HepG2 (cell line): ENCODE results near the gene ARPIN. TPM values are rescaled to one million over a fixed set of nuclear protein-coding genes. Genes with fewer than 3 reads are reported as not detected.

Experiments used
- CCAR2 ChIP-seq: fragments of 200-400 bp; formaldehyde crosslinking; optimal IDR thresholded peaks from 2 replicates; pipeline ENCODE3; 2018; ENCODE audit warnings: low read depth, mild to moderate bottlenecking, low read length, moderate library complexity
- ELF1 ChIP-seq: sonication (generic); formaldehyde crosslinking; IDR thresholded peaks from 2 replicates; pipeline ENCODE4 v1.4.0; 2020; ENCODE audit warnings: missing genetic modification reagents
- MATR3 ChIP-seq: sonication (generic); formaldehyde crosslinking; IDR thresholded peaks from 2 replicates; pipeline ENCODE4 v1.4.0; 2020; ENCODE audit warnings: missing genetic modification reagents
- MEF2D ChIP-seq: sonication (generic); formaldehyde crosslinking; IDR thresholded peaks from 2 replicates; pipeline ENCODE4 v1.5.1; 2020; ENCODE audit warnings: mild to moderate bottlenecking, missing genetic modification reagents
- ZFP36L2 ChIP-seq: sonication (generic); formaldehyde crosslinking; IDR thresholded peaks from 2 replicates; pipeline ENCODE4 v1.4.0; 2020; ENCODE audit warnings: missing genetic modification reagents
- ZFY ChIP-seq: sonication (generic); formaldehyde crosslinking; IDR thresholded peaks from 2 replicates; pipeline ENCODE4 v1.4.0; 2020; ENCODE audit warnings: missing genetic modification reagents
- polyA plus RNA-seq, 8 experiments: library from polyadenylated mRNA; depleted of rRNA in 3 of 8; stranded (reverse) in 7 of 8; unstranded in 1 of 8; fragments of >200 nt; fragmentation: Illumina TruSeq in 4 of 8; extraction: Trizol in 4 of 8; gene quantifications; 2 replicates each; pipeline versions ENCODE4 v1.2.1 to v1.2.3, GENCODE V29; 2011 to 2016; ENCODE audit warnings: low read depth in 4 of 8, missing spikeins in 1 of 8, mixed read lengths in 1 of 8; ENCODE audit not compliant: insufficient read depth in 1 of 8
- total RNA-seq, 5 experiments: library from RNA; depleted of rRNA; stranded (reverse); fragments of >200 nt; fragmentation: Illumina TruSeq; extraction: Trizol; gene quantifications; 2 replicates each; pipeline ENCODE4 v1.2.3, GENCODE V29; 2016; ENCODE audit warnings: low read depth in 1 of 5
- TF ChIP-seq, protein P1 (sequence below): sonication (generic); formaldehyde crosslinking; IDR thresholded peaks from 2 replicates; pipeline ENCODE4 v1.4.0; 2020; ENCODE audit warnings: mild to moderate bottlenecking, missing genetic modification reagents, borderline replicate concordance
- TF ChIP-seq, protein P2 (sequence below): sonication (generic); formaldehyde crosslinking; IDR thresholded peaks from 2 replicates; pipeline ENCODE4 v1.4.0; 2020; ENCODE audit warnings: missing genetic modification reagents
- TF ChIP-seq, protein P3 (sequence below): sonication (generic); formaldehyde crosslinking; IDR thresholded peaks from 2 replicates; pipeline ENCODE4 v1.5.1; 2020; ENCODE audit warnings: mild to moderate bottlenecking, missing genetic modification reagents, moderate library complexity
- TF ChIP-seq, protein P4 (sequence below): sonication (generic); formaldehyde crosslinking; conservative IDR thresholded peaks from 2 replicates; pipeline ENCODE4 v1.4.0; 2020; ENCODE audit warnings: mild to moderate bottlenecking, missing genetic modification reagents, moderate library complexity
- TF ChIP-seq, protein P5 (sequence below): sonication (generic); formaldehyde crosslinking; IDR thresholded peaks from 2 replicates; pipeline ENCODE4 v1.4.0; 2020; ENCODE audit warnings: mild to moderate bottlenecking, missing genetic modification reagents
- TF ChIP-seq, protein P6 (sequence below): sonication (generic); formaldehyde crosslinking; IDR thresholded peaks from 2 replicates; pipeline ENCODE4 v1.9.0; 2021; ENCODE audit warnings: missing genetic modification reagents, borderline replicate concordance

The ARPIN gene
- total and polyA plus RNA-seq, 2 of the 13 experiments (the other 11 are each of a cell fraction or from before 2014, with no cell fraction given), result 2.8 to 5.0 TPM

DNA sequence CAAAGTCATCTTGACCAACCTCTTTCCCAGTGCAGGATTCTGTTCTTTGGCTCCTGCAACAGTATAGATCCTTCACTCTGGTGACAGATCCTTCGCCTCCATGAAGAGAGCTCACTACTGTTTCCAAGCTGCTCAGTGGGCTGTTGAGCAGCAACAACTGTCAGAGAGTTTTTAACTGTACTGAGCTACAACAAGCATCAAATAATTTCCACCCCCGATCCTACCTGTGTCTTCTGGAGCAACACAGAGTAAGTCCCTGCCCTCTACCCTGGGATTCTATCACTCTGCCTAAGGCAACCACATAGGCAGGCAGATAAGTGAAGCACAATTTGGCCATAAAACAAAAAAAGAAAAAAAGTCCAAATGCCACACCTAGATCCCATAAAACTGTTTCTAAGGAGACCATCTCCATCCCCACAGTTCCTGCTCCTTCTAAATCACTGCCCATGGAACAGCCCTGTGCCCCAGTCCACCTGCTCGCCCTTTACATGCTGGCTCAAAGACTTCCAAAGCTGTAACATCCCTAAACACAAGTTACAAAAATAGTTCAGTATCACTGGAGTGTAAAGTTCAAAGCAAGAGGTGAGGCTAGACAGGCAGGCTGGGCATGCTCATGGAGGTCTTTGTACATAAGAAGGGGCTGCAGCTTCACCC, 60.3 kb downstream of the ARPIN start (continued):
- TF ChIP-seq, protein P1, sequence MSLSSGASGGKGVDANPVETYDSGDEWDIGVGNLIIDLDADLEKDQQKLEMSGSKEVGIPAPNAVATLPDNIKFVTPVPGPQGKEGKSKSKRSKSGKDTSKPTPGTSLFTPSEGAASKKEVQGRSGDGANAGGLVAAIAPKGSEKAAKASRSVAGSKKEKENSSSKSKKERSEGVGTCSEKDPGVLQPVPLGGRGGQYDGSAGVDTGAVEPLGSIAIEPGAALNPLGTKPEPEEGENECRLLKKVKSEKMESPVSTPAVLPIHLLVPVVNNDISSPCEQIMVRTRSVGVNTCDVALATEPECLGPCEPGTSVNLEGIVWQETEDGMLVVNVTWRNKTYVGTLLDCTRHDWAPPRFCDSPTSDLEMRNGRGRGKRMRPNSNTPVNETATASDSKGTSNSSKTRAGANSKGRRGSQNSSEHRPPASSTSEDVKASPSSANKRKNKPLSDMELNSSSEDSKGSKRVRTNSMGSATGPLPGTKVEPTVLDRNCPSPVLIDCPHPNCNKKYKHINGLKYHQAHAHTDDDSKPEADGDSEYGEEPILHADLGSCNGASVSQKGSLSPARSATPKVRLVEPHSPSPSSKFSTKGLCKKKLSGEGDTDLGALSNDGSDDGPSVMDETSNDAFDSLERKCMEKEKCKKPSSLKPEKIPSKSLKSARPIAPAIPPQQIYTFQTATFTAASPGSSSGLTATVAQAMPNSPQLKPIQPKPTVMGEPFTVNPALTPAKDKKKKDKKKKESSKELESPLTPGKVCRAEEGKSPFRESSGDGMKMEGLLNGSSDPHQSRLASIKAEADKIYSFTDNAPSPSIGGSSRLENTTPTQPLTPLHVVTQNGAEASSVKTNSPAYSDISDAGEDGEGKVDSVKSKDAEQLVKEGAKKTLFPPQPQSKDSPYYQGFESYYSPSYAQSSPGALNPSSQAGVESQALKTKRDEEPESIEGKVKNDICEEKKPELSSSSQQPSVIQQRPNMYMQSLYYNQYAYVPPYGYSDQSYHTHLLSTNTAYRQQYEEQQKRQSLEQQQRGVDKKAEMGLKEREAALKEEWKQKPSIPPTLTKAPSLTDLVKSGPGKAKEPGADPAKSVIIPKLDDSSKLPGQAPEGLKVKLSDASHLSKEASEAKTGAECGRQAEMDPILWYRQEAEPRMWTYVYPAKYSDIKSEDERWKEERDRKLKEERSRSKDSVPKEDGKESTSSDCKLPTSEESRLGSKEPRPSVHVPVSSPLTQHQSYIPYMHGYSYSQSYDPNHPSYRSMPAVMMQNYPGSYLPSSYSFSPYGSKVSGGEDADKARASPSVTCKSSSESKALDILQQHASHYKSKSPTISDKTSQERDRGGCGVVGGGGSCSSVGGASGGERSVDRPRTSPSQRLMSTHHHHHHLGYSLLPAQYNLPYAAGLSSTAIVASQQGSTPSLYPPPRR (CRISPR knock-in tag), result no peak
- TF ChIP-seq MATR3 (CRISPR knock-in tag), result no peak
- TF ChIP-seq, protein P2, sequence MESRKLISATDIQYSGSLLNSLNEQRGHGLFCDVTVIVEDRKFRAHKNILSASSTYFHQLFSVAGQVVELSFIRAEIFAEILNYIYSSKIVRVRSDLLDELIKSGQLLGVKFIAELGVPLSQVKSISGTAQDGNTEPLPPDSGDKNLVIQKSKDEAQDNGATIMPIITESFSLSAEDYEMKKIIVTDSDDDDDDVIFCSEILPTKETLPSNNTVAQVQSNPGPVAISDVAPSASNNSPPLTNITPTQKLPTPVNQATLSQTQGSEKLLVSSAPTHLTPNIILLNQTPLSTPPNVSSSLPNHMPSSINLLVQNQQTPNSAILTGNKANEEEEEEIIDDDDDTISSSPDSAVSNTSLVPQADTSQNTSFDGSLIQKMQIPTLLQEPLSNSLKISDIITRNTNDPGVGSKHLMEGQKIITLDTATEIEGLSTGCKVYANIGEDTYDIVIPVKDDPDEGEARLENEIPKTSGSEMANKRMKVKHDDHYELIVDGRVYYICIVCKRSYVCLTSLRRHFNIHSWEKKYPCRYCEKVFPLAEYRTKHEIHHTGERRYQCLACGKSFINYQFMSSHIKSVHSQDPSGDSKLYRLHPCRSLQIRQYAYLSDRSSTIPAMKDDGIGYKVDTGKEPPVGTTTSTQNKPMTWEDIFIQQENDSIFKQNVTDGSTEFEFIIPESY (CRISPR knock-in tag), result no peak
- TF ChIP-seq MEF2D, result peak; percentile 76; the same call in 1 of the 2 replicates
- TF ChIP-seq, protein P3, sequence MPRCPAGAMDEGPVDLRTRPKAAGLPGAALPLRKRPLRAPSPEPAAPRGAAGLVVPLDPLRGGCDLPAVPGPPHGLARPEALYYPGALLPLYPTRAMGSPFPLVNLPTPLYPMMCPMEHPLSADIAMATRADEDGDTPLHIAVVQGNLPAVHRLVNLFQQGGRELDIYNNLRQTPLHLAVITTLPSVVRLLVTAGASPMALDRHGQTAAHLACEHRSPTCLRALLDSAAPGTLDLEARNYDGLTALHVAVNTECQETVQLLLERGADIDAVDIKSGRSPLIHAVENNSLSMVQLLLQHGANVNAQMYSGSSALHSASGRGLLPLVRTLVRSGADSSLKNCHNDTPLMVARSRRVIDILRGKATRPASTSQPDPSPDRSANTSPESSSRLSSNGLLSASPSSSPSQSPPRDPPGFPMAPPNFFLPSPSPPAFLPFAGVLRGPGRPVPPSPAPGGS (CRISPR knock-in tag), result no peak
- TF ChIP-seq, protein P4, sequence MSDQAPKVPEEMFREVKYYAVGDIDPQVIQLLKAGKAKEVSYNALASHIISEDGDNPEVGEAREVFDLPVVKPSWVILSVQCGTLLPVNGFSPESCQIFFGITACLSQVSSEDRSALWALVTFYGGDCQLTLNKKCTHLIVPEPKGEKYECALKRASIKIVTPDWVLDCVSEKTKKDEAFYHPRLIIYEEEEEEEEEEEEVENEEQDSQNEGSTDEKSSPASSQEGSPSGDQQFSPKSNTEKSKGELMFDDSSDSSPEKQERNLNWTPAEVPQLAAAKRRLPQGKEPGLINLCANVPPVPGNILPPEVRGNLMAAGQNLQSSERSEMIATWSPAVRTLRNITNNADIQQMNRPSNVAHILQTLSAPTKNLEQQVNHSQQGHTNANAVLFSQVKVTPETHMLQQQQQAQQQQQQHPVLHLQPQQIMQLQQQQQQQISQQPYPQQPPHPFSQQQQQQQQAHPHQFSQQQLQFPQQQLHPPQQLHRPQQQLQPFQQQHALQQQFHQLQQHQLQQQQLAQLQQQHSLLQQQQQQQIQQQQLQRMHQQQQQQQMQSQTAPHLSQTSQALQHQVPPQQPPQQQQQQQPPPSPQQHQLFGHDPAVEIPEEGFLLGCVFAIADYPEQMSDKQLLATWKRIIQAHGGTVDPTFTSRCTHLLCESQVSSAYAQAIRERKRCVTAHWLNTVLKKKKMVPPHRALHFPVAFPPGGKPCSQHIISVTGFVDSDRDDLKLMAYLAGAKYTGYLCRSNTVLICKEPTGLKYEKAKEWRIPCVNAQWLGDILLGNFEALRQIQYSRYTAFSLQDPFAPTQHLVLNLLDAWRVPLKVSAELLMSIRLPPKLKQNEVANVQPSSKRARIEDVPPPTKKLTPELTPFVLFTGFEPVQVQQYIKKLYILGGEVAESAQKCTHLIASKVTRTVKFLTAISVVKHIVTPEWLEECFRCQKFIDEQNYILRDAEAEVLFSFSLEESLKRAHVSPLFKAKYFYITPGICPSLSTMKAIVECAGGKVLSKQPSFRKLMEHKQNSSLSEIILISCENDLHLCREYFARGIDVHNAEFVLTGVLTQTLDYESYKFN (CRISPR knock-in tag), result 0 out of 2 replicates have a peak, but pooled peaks have one; percentile 23
- no peak for TF ChIP-seq ZFP36L2 (CRISPR knock-in tag)
- TF ChIP-seq, protein P5, sequence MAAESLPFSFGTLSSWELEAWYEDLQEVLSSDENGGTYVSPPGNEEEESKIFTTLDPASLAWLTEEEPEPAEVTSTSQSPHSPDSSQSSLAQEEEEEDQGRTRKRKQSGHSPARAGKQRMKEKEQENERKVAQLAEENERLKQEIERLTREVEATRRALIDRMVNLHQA (CRISPR knock-in tag), result no peak
- TF ChIP-seq ZFY (CRISPR knock-in tag), result no peak
- TF ChIP-seq, protein P6, sequence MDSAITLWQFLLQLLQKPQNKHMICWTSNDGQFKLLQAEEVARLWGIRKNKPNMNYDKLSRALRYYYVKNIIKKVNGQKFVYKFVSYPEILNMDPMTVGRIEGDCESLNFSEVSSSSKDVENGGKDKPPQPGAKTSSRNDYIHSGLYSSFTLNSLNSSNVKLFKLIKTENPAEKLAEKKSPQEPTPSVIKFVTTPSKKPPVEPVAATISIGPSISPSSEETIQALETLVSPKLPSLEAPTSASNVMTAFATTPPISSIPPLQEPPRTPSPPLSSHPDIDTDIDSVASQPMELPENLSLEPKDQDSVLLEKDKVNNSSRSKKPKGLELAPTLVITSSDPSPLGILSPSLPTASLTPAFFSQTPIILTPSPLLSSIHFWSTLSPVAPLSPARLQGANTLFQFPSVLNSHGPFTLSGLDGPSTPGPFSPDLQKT (CRISPR knock-in tag), result no peak
- TF ChIP-seq CCAR2, result no peak
- TF ChIP-seq ELF1 (CRISPR knock-in tag), result no peak
